Measurements from ENCODE around the gene CAPG.

DNA sequence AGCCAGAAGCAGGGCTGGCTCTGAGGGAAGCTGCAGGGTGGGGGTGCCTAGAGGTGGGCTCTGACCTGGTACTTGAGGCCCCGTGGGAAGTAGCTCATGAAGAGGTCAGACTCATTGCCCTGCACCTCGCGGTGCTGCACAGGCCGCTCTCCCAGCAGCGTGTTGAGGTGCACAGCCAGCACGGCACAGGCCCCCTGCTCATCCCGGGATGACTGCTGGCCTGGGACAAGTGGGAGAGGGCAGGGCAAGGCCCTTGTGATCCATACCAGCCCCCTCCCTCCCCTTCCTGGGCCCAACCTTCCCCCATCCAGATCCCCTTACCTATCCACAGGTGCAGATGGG, 8.7 kb downstream of the CAPG start:
- TF ChIP-seq, protein P1, sequence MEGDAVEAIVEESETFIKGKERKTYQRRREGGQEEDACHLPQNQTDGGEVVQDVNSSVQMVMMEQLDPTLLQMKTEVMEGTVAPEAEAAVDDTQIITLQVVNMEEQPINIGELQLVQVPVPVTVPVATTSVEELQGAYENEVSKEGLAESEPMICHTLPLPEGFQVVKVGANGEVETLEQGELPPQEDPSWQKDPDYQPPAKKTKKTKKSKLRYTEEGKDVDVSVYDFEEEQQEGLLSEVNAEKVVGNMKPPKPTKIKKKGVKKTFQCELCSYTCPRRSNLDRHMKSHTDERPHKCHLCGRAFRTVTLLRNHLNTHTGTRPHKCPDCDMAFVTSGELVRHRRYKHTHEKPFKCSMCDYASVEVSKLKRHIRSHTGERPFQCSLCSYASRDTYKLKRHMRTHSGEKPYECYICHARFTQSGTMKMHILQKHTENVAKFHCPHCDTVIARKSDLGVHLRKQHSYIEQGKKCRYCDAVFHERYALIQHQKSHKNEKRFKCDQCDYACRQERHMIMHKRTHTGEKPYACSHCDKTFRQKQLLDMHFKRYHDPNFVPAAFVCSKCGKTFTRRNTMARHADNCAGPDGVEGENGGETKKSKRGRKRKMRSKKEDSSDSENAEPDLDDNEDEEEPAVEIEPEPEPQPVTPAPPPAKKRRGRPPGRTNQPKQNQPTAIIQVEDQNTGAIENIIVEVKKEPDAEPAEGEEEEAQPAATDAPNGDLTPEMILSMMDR (conservative IDR thresholded peaks at IDR 0.05; ENCODE audit: low read depth, low read length) = no peak
- no peak for TF ChIP-seq POLR2A (IDR thresholded peaks at IDR 0.05; ENCODE audit: low read depth, low read length)

All from IMR-90 (cell line).